Calu3 (cell line): ENCODE data around the gene FURIN. TPM values are rescaled to one million over a fixed set of nuclear protein-coding genes. Genes with fewer than 3 reads are reported as not detected.

Experiments
- BruUV-seq: library from RNA; stranded (reverse); fragments of 400-500 nt; replicated peaks from 2 replicates; lab custom pipeline; 2021; lab: Mats Ljungman, UMichigan
- CTCF ChIA-PET: fragments of 300-600 bp; sonication (Branson Sonifier 250); formaldehyde crosslinking; loops from one replicate; lab custom pipeline; 2022; ENCODE audit warnings: antibody characterized with exemption; lab: Charles Lee
- DNase-seq: peaks from one replicate; pipeline ENCODE4 v3.0.0; 2022
- H3K27ac Mint-ChIP-seq: one replicate; pipeline ENCODE4 v1.8.0; 2022; ENCODE audit warnings: mixed read lengths; ENCODE audit not compliant: unreplicated experiment
- H3K27me3 Mint-ChIP-seq: one replicate; pipeline ENCODE4 v1.8.0; 2022; ENCODE audit warnings: mixed read lengths; ENCODE audit not compliant: unreplicated experiment
- H3K36me3 Mint-ChIP-seq: one replicate; pipeline ENCODE4 v1.8.0; 2022; ENCODE audit warnings: mild to moderate bottlenecking, moderate library complexity, mixed read lengths; ENCODE audit not compliant: insufficient read depth, unreplicated experiment
- H3K4me1 Mint-ChIP-seq: one replicate; pipeline ENCODE4 v1.8.0; 2022; ENCODE audit warnings: mild to moderate bottlenecking, low read depth, mixed read lengths; ENCODE audit not compliant: unreplicated experiment
- H3K4me3 Mint-ChIP-seq: one replicate; pipeline ENCODE4 v1.8.0; 2022; ENCODE audit warnings: mild to moderate bottlenecking, low read depth, moderate library complexity, mixed read lengths; ENCODE audit not compliant: unreplicated experiment
- H3K9me3 Mint-ChIP-seq: one replicate; pipeline ENCODE4 v1.8.0; 2022; ENCODE audit warnings: low read depth, mixed read lengths; ENCODE audit not compliant: unreplicated experiment
- intact Hi-C: fragments of 100-400 bp; cut with micrococcal nuclease; formaldehyde crosslinking; loops from one replicate; pipeline ENCODE4 v1.10.0; 2022; ENCODE audit not compliant: unreplicated experiment
- total RNA-seq: library from RNA; stranded (reverse); gene quantifications from 2 replicates; pipeline ENCODE4 v1.2.3, GENCODE V29; 2022
- TF ChIP-seq, protein P1 (sequence below): fragments of 200-600 bp; IDR thresholded peaks from one replicate; pipeline ENCODE4 v1.8.0; 2022; ENCODE audit warnings: antibody characterized with exemption; ENCODE audit not compliant: unreplicated experiment

The FURIN gene
- total RNA-seq, 1 experiment from 2014 or later: 76.6 TPM

DNA sequence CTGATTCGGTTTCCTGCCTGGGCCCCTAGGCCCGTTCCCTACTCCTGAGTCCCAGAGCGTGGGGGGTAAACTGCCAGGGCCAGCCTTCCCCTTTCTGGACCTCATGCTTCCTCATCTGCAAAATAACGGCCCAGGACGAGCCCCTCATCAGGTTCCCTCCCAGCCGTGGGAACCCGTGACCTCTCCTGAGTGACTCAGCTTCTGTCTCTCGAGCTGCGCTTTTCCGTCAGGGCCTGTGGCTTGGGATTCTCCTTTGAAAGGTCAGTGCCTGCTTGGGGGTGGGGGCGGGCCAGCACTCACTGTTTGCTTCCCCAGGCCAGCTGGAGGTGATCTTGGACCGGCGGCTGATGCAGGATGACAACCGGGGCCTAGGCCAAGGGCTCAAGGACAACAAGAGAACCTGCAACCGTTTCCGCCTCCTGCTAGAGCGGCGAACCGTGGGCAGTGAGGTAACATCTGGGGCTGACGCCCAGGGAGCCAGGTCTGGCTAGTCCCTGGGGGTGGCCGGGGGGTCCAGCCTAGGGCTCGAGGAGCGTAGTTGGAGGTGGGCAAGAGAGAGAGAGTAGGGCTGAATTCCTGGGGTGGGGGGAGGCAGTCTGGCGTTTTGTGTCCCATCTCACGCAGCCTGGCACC is 47.5 kb downstream of the FURIN start:
- H3K4me1 Mint-ChIP-seq: no peaks in the 10 kb centered on the region
- no TSS peak for BruUV-seq
- TF ChIP-seq, protein P1, sequence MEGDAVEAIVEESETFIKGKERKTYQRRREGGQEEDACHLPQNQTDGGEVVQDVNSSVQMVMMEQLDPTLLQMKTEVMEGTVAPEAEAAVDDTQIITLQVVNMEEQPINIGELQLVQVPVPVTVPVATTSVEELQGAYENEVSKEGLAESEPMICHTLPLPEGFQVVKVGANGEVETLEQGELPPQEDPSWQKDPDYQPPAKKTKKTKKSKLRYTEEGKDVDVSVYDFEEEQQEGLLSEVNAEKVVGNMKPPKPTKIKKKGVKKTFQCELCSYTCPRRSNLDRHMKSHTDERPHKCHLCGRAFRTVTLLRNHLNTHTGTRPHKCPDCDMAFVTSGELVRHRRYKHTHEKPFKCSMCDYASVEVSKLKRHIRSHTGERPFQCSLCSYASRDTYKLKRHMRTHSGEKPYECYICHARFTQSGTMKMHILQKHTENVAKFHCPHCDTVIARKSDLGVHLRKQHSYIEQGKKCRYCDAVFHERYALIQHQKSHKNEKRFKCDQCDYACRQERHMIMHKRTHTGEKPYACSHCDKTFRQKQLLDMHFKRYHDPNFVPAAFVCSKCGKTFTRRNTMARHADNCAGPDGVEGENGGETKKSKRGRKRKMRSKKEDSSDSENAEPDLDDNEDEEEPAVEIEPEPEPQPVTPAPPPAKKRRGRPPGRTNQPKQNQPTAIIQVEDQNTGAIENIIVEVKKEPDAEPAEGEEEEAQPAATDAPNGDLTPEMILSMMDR: no peak
- no peak overlapping the region for H3K4me3 Mint-ChIP-seq
- peaks cover 9% of the 10 kb centered on the region for H3K36me3 Mint-ChIP-seq
- no peak overlapping the region for H3K27ac Mint-ChIP-seq
- intact Hi-C loops: no loop called here
- no peak for DNase-seq
- no peaks in the 10 kb centered on the region for H3K27me3 Mint-ChIP-seq
- CTCF ChIA-PET: interaction anchor here (1.1 kb wide), 1 partner anchor 16 kb away, joined by 5 read pairs; the partner anchor contains the start of gene HDDC3
- H3K9me3 Mint-ChIP-seq: no peaks in the 10 kb centered on the region

- DNase-seq: no peak
- CTCF ChIA-PET: no interaction called here
- intact Hi-C loops: no loop called here
- no TSS peak for BruUV-seq
- Mint-ChIP-seq H3K27ac (no peak overlapping the region), H3K9me3 (no peaks in the 10 kb centered on the region), H3K36me3 (peaks cover 6% of the 10 kb centered on the region), H3K4me3 (no peak overlapping the region), H3K27me3 (no peaks in the 10 kb centered on the region), H3K4me1 (no peaks in the 10 kb centered on the region)
- TF ChIP-seq, protein P1: no peak
These were observed 48.1 kb downstream of the FURIN start for GRCh38 chr15:90916461-90916860.

- Mint-ChIP-seq H3K27me3 (no peaks in the 10 kb centered on the region), H3K27ac (no peak overlapping the region), H3K4me3 (no peak overlapping the region), H3K4me1 (no peaks in the 10 kb centered on the region), H3K9me3 (no peaks in the 10 kb centered on the region), H3K36me3 (peaks cover 6% of the 10 kb centered on the region)
- TF ChIP-seq, protein P1: no peak
- intact Hi-C loops: no loop called here
- no TSS peak for BruUV-seq
- no peak for DNase-seq
- CTCF ChIA-PET: no interaction called here
These were observed 49.2 kb downstream of the FURIN start for GRCh38 chr15:90917569-90917968.

- intact Hi-C loops: no loop called here
- no peaks in the 10 kb centered on the region for H3K27me3 Mint-ChIP-seq
- H3K27ac Mint-ChIP-seq: no peak overlapping the region
- H3K4me1 Mint-ChIP-seq: no peaks in the 10 kb centered on the region
- TF ChIP-seq, protein P1: no peak
- H3K4me3 Mint-ChIP-seq: no peak overlapping the region
- no peak for DNase-seq
- no peaks in the 10 kb centered on the region for H3K36me3 Mint-ChIP-seq
- CTCF ChIA-PET: interaction anchor here (0.6 kb wide), 1 partner anchor 75 kb away, joined by 3 read pairs; no protein-coding TSS in a partner anchor
- no peaks in the 10 kb centered on the region for H3K9me3 Mint-ChIP-seq
- no TSS peak for BruUV-seq
These were observed 49.8 kb downstream of the FURIN start for GRCh38 chr15:90918034-90918788.
